GM19328 (cell line): ENCODE results near the gene DCUN1D3.
"Not testable (repeated sequence)": the region's sequence is repeated elsewhere in the genome, so short reads cannot be mapped to it uniquely, and the experiment has no call there.

Experiments
- ATAC-seq: cut with Tn5 transposase; IDR thresholded peaks from one replicate; pipeline ENCODE4 v1.9.1; 2021; ENCODE audit warnings: mild to moderate bottlenecking, moderate library complexity; ENCODE audit not compliant: unreplicated experiment

Gene DCUN1D3

DNA sequence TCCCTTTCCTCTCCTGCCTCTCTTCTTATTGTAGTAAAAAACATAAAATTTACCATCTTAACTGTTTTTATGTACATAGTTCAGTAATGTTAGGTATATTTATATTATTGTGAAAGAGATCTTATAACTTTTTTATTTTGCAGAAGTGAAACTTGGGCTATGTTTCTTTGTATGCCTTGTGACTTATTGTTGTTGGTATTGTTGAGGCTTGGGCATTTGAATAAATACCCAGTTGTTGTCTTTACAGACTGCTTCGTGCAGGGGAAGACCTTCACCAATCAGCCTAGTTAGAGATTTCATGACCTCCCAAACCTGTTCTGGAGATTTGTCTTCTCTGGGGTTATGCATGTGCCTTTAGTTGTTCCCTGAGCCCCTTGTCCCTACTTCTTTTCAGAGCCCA is 61.9 kb downstream of the DCUN1D3 start:
- no peak for ATAC-seq

DNA sequence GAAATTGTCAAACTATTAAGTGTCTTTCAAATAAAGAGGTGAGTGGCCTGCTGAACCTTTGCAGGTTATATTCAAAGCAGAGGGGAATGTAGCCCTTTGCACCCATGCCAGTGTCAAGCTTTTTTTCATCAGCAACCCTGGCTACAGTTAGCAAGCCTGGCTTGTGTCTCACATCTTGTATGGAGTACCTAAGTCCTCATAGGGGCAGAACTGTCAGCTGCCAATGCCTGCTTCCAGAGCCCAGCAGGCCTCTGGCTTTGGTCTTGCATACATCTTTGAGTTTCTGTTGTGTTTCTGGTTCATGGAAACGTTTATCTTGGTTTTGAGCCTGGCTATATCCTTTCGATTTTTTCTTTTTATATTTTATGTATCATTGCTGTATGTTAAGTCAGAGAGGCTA is 67.1 kb downstream of the DCUN1D3 start:
- no peak for ATAC-seq

DNA sequence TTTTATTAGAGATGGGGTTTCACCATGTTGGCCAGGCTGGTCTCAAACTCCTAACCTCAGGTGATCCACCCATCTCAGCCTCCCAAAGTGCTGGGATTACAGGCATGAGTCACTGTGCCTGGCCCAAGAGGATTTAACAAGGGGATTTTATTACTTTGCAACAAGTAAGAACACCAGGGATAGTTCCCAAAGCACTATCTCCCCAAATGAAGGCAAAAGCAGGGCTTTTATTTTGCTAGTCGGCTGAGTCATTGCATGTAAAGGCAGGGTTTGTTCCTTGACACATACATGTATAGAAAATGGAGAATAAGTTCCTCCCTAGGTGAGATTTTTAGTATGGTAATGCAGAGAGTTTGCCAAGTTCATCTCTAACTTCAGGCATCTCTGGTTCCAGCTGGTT is 69.8 kb downstream of the DCUN1D3 start:
- no peak for ATAC-seq

DNA sequence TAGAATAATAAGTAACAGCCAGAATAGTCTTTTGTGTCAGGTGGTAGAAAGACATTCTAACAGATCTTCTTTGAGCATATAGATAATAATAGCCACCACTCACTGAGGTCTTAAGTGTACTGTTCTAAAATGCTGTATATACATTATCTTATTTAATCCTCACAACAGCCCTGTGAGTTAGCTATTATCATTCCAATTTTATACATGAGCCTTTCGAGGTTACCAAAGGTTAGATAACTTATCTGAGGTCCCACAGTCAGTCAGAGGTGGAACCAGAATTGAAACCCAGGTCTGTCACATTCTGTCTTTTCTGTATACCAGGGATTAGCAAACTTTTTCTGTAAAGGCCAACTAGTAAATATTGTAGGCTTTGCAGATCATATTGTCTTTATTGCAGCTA is 70.6 kb downstream of the DCUN1D3 start:
- ATAC-seq: no peak

DNA sequence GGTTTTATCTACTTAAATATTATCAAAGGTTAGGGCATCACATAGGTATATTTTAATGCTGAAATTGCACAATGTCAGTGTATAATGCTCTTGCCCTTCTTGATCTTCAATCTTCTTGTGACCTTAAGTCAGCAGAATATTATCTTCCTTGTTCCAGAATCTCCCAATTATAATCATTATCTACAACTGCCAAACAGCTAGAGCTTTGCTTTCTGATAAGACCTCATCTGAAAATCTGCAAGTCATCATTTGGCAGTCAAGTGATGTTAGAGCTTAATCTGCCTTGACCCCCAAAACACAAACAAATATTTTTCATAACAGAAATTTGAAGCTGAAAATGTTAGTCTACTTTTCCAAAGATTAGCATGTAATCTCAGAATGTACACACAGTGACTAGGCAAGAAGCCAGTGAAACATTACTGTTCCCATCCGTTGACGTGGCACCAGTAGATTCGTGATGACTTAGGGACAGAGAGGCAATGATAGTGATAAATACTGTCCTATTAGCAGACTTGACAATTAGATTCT is 74.1 kb downstream of the DCUN1D3 start:
- ATAC-seq: no peak

DNA sequence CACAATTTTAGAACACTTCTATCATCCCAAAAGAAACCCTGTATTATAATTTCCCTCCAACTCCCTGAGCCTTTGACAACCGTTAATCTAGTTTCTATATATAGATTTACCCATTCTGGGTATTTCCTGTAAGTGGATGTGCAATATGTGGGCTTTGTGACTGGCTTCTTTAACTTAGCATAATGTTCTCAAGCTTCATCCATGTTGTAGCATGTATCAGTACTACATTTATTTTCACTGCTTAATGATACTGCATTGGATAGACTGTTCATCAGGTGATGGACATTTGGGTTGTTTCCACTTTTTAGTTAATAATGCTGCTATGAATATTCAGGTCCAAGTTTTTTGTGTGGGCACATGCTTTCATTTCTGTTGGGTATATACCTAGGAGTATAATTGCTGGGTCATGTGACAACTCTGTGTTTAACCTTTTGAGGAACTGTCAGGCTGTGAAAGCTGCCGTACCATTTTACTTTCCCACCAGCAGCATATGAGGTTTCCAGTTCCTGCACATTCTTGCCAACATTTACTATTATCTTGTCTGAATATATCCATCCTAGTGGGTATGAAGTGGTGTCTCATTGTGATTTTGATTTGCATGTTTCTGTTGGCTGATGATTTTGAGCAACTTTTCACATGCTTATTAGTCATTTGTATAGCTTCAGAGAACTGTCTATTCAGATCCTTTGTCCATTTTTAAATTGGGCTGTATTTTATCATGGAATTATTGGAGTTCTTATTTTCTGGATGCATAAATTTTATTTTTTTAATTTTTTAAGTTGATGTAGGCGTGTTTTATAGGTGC is 77.4 kb downstream of the DCUN1D3 start:
- no peak for ATAC-seq

DNA sequence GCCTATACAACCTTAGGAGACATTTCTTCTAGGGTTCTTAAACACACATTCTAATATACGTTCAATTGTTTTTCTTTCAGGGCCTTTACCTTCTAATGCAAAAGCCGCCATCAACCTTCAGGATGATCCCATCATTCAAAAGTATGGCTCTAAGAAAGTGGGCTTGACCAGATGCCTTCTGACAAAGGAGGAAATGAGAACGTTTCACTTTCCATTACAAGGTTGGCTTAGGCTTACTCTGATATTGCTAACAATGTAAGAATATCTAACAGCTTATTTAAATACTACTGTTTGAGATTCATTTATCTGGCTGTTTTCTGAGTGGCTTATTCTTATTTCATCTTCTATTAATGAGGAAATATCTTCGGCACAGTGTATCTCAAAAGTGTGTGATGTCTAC is 78.5 kb downstream of the DCUN1D3 start:
- no peak for ATAC-seq

DNA sequence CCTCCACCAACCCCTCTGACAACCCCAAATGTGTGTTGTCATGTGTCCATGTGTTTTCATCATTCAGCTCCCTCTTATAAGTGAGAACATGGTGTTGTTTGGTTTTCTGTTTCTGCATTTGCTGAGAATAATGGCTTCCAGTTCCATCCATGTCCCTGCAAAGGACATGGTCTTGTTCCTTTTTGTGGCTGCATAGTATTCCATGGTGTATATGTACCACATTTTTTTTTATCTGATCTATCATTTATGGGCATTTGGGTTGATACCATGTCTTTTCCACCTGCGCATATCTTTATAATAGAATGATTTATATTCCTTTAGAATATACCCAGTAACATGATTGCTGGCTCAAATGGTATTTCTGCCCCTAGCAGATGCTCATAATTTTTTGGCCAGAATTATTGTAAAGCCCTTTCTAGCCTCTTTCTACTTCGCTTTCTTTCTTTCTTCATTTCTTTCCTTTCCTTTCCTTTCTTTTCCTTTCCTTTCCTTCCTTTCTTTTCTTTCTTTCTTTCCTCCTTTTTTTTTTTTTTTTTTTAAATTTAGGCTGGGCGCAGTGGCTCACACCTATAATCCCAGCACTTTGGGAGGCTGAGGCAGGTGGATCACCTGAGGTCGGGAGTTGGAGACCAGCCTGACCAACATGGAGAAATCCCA is 81.1 kb downstream of the DCUN1D3 start:
- ATAC-seq: no peak

DNA sequence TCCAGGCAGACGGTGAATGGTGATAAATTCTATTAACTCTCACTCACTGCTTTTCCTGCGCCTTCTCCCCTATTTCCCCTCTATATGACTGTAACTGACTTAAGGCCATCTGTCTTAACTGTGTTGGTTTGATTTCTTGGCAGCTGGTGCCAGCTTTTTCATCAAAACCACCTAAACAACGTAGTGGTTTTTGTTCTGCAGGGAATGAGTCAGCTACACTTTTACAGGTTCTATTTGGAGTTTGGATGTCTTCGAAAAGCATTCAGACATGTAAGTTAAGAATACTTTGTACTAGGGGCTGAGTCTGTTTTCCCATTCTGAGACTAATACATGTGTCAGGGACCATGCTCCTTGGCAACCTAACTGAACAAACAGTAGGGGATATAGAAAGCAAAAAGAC is 85.4 kb downstream of the DCUN1D3 start:
- ATAC-seq: no peak

DNA sequence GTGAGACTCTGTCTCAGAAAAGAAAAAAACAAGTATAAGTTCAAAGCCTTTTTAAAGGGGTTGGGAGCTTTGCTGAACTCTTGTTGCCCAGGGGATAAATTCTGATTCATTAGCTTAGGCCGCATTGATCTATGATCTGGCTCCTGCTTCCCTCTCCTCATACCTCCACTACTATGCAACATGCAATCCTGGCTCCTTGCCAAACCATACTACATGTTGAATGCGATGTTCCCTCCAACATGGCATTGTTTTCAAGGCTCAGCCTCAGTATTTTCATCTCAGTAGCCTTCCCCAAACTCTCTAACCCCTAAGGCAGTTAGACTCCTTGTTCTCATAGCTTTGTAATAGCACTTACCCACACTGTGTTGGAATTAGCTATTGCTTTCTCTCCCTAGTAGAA is 87.6 kb downstream of the DCUN1D3 start:
- no peak for ATAC-seq

DNA sequence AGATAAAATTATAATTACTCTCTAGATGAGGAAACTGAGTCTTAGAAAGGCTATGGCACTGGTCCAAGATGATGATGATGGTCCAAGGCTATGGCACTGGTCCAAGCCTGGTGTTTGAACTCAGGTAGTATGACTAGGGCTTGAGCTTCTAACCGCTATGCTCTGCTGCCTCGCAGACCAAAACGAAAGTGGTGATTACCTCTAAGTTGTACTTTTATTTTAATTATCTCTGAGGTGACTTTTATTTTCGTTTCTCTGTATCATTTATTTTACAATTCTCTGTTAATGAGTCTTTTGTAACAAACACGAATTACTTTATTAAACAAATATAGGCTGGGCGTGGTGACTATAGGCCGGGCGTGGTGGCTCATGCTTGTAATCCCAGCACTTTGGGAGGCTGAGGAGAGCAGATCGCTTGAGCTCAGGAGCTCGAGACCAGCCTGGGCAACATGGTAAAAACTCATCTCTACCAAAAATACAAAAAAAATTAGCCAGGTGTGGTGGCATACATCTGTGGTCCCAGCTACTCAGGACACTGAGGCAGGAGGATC is 88.2 kb downstream of the DCUN1D3 start:
- ATAC-seq: no peak

DNA sequence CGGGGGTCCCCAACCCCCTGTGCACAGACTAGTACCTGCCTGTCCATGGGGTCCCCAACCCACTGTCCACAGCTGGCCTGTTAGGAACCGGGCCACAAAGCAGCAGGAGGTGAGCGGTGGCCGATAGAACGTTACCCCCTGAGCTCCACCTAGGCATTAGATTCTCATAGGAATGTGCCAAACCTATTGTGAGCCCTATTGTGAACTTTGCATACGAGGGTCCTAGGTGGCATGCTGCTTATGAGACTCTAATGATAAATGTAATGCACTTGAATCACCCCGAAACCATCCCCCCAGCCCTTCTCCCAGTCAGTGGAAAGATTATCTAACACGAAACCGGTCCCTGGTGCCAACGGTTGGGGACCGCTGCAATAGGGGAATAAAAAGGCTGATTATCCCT is 92.3 kb downstream of the DCUN1D3 start:
- ATAC-seq: no peak

DNA sequence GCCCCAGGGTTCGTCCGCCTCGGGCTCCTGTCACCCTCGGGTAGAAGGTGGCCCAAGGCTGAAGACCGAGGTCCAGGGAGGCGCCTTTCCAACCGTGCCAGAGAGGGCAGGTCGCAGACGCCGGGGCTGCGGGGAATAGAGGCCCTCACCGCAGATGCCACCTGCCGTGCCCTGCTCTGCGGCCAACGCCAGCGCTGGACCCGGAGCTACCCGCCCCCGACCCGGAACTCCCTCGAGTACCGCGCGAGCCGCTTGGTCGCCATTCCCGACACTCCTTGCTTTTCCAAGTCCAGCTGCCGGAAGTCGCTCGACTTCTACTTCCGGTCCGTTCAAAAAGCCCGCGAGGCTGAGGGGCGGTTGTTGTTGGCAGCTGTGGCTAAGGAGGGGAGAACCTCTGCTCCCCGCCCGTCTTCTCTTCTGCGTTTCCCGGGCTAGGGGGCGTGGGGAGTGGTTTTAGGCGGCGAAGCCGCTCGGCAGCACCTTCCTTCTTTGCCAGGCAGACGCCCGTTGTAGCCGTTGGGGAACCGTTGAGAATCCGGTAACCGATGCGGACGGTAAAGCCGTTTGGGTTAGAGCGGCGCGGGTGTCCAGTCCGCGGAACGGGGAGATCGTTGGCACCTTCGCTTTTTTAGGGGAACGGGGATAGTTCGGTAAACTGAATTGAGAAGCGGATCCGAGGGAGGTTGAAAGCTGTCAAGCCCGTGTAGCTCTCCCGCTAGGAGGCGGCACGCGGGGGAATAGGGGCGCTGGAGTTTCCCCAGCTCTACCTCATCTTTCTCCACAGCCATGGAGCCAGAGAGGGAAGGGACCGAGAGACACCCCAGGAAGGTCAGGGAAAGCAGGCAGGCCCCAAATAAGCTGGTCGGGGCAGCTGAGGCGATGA is 93.7 kb downstream of the DCUN1D3 start, which contains the start of the genes ERI2 and REXO5:
ERI2 (minus strand) TSS at position 305 of the 883 bp plus-strand sequence; CDS start at position 263, 42 bp downstream.
REXO5 (plus strand) TSS at position 360 of the 883 bp plus-strand sequence; CDS start at position 787, 427 bp downstream.
- peak; percentile 66 for ATAC-seq

DNA sequence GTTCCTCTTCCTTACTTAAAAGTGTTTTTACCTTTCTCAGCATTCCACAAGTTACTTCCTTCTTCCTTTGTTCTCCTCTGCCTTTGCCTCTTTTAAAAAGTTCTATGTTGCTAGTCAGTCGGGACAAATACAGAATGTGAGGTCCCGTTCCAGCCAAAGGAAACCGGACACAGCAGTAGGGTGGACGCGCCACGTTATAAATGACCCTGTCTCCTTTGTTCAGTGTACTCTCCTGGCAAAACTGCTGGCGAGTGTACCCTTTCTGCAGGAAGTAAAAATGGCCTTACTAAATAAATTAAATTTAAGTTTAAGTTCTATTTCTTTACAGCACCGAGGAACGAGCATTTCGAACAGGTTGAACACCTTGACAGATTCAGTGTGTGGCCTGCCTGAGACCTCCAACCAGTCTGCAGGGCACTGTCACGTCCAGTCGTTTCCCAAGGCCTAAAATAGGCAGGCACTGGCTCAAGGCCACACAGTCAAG is 94.4 kb downstream of the DCUN1D3 start:
- ATAC-seq: not testable (repeated sequence)
